ENCODE results near the gene NPSR1. TPM values are rescaled to one million over a fixed set of nuclear protein-coding genes. Genes with fewer than 3 reads are reported as not detected.

The NPSR1 gene
- total RNA-seq, 2 experiments from 2014 or later: not detected

DNA sequence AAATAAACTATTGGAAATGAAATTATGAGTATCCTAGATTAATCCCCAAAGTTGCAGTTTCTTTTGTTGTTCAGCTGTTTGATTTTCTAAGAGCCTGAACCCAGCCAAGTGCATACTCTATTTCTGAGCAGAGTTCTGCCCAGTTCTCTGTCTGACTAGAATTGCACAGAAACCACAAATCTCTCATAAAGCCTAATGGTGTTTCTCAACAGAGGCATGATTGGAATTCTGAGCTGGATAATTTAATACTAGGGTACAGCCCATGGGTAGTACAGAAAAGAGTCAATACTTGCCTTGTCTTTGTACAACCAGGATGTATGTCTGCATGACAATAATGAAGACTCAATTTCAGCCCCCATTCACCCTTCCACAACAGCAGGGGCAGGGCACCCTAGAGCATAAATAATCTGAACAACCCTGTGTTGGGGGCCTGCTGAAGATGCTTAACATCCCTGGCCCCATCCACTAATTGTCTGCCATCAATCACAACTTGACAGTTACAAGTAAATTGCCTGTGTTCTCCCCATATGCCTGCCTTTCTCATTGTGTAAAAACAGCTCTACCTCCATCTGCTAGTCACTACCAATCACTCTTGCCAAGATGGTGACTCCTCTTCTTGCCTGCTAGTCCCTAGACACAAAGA lies 114.4 kb downstream of the NPSR1 start:
- Histone ChIP-seq H3K4me3 (ENCODE audit: low read depth, low read length, poor library complexity, severe bottlenecking) (no peak overlapping the region), H3K9me2 (ENCODE audit: insufficient read depth, low read length) (no peaks in the 10 kb centered on the region), H3K4me2 (ENCODE audit: low read length) (no peak overlapping the region), H3K27ac (ENCODE audit: low read depth, low read length, poor library complexity, severe bottlenecking) (no peak overlapping the region), H3K4me1 (ENCODE audit: insufficient read depth, low read length, poor library complexity, severe bottlenecking) (no peaks in the 10 kb centered on the region), H4K20me1 (ENCODE audit: insufficient read depth, low read length) (no peaks in the 10 kb centered on the region), H2AFZ (ENCODE audit: low read length) (no peak overlapping the region), H3K36me3 (ENCODE audit: insufficient read depth, low read length) (no peaks in the 10 kb centered on the region), H3K9me3 (ENCODE audit: low read length) (no peaks in the 10 kb centered on the region), H3K79me2 (ENCODE audit: insufficient read depth, low read depth, low read length) (no peaks in the 10 kb centered on the region)
- TF ChIP-seq EZH2phosphoT487 (IDR thresholded peaks at IDR 0.05; ENCODE audit: borderline replicate concordance, low read depth, low read length): no peak
- TF ChIP-seq, protein P1, sequence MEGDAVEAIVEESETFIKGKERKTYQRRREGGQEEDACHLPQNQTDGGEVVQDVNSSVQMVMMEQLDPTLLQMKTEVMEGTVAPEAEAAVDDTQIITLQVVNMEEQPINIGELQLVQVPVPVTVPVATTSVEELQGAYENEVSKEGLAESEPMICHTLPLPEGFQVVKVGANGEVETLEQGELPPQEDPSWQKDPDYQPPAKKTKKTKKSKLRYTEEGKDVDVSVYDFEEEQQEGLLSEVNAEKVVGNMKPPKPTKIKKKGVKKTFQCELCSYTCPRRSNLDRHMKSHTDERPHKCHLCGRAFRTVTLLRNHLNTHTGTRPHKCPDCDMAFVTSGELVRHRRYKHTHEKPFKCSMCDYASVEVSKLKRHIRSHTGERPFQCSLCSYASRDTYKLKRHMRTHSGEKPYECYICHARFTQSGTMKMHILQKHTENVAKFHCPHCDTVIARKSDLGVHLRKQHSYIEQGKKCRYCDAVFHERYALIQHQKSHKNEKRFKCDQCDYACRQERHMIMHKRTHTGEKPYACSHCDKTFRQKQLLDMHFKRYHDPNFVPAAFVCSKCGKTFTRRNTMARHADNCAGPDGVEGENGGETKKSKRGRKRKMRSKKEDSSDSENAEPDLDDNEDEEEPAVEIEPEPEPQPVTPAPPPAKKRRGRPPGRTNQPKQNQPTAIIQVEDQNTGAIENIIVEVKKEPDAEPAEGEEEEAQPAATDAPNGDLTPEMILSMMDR (conservative IDR thresholded peaks at IDR 0.05; ENCODE audit: low read length): no peak
- ChIA-PET CTCF (ENCODE audit: unreplicated experiment) (no interaction called here), POLR2A (no interaction called here)
- DNase-seq (ENCODE audit: low spot score): no peak
- BruUV-seq (replicated peaks): no TSS peak
- intact Hi-C loops (cut with micrococcal nuclease; ENCODE audit: unreplicated experiment): no loop called here

DNA sequence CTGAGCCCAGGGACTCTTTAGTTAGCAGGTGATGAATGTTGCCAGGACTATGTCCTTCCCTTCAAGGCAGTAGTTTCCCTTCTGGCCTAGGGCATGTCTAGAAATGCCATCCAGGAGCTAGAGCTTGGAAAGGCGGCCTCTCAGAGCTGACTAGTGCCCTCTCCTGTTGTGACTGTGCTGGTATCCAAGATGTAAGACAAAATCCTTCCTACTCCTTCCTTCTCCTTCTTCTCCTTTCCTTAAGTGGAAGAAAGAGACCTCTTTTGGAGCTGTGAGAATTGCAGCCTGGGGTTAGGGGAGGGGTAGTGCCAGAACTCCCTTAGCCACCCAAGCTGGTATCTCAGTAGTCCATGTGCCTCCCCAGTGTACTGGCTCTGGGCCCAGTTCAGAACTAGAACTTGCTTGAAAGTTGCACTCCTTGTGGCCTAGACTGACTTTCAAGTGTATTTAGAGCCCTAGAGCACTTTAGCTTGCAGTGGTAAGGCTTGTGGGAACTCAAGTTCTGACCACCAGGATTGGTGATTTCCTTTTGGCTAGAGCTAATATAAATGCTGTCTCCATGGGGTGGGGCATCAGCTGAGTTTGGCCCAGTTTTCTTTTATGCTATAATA lies 118.8 kb downstream of the NPSR1 start:
- no peak overlapping the region for H3K4me3 ChIP-seq (ENCODE audit: low read depth, low read length, poor library complexity, severe bottlenecking)
- H3K9me3 ChIP-seq (ENCODE audit: low read length): no peaks in the 10 kb centered on the region
- no peaks in the 10 kb centered on the region for H3K9me2 ChIP-seq (ENCODE audit: insufficient read depth, low read length)
- no peaks in the 10 kb centered on the region for H4K20me1 ChIP-seq (ENCODE audit: insufficient read depth, low read length)
- no peak overlapping the region for H3K27ac ChIP-seq (ENCODE audit: low read depth, low read length, poor library complexity, severe bottlenecking)
- H3K4me2 ChIP-seq (ENCODE audit: low read length): no peak overlapping the region
- H2AFZ ChIP-seq (ENCODE audit: low read length): no peak overlapping the region
- H3K4me1 ChIP-seq (ENCODE audit: insufficient read depth, low read length, poor library complexity, severe bottlenecking): no peaks in the 10 kb centered on the region
- CTCF ChIA-PET (ENCODE audit: unreplicated experiment): no interaction called here
- DNase-seq (ENCODE audit: low spot score): no peak
- intact Hi-C loops (cut with micrococcal nuclease; ENCODE audit: unreplicated experiment): no loop called here
- no TSS peak for BruUV-seq (replicated peaks)
- no peaks in the 10 kb centered on the region for H3K79me2 ChIP-seq (ENCODE audit: insufficient read depth, low read depth, low read length)
- POLR2A ChIA-PET: no interaction called here
- TF ChIP-seq, protein P1 (conservative IDR thresholded peaks at IDR 0.05; ENCODE audit: low read length): no peak
- TF ChIP-seq EZH2phosphoT487 (IDR thresholded peaks at IDR 0.05; ENCODE audit: borderline replicate concordance, low read depth, low read length): no peak
- H3K36me3 ChIP-seq (ENCODE audit: insufficient read depth, low read length): no peaks in the 10 kb centered on the region

DNA sequence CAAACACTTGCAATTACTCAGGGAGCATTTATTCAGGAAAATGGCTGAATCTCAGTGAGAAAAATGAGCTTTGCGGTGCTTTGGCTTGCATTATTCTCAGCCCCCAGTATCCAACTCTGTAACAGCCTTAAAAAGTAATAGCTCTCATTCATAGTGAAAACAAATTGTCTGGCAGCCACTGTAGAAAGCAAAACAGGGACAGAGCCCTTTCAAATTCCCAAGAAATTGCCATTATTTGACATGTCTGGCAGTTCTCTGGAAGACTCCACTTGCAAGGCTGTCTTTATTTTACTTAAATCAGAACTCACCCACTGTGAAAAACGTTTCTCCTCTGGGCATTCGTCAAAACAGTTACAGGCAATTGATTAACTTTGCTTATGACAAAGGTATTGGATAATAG lies 122.5 kb downstream of the NPSR1 start:
- H3K9me3 ChIP-seq (ENCODE audit: low read length): 0 out of 2 replicates have a peak, but pooled peaks cover 3% of the 10 kb centered on the region
- H2AFZ ChIP-seq (ENCODE audit: low read length): no peak overlapping the region
- BruUV-seq (replicated peaks): no TSS peak
- no peak overlapping the region for H3K27ac ChIP-seq (ENCODE audit: low read depth, low read length, poor library complexity, severe bottlenecking)
- TF ChIP-seq EZH2phosphoT487 (IDR thresholded peaks at IDR 0.05; ENCODE audit: borderline replicate concordance, low read depth, low read length): no peak
- TF ChIP-seq, protein P1 (conservative IDR thresholded peaks at IDR 0.05; ENCODE audit: low read length): no peak
- no peak overlapping the region for H3K4me2 ChIP-seq (ENCODE audit: low read length)
- no peak for DNase-seq (ENCODE audit: low spot score)
- no peaks in the 10 kb centered on the region for H3K4me1 ChIP-seq (ENCODE audit: insufficient read depth, low read length, poor library complexity, severe bottlenecking)
- CTCF ChIA-PET (ENCODE audit: unreplicated experiment): no interaction called here
- H3K4me3 ChIP-seq (ENCODE audit: low read depth, low read length, poor library complexity, severe bottlenecking): no peak overlapping the region
- no peaks in the 10 kb centered on the region for H4K20me1 ChIP-seq (ENCODE audit: insufficient read depth, low read length)
- H3K79me2 ChIP-seq (ENCODE audit: insufficient read depth, low read depth, low read length): no peaks in the 10 kb centered on the region
- no peaks in the 10 kb centered on the region for H3K9me2 ChIP-seq (ENCODE audit: insufficient read depth, low read length)
- POLR2A ChIA-PET: no interaction called here
- H3K36me3 ChIP-seq (ENCODE audit: insufficient read depth, low read length): no peaks in the 10 kb centered on the region
- intact Hi-C loops (cut with micrococcal nuclease; ENCODE audit: unreplicated experiment): no loop called here

Data from OCI-LY7 (cell line).